ENCODE measurements around the gene IGIP.

DNA sequence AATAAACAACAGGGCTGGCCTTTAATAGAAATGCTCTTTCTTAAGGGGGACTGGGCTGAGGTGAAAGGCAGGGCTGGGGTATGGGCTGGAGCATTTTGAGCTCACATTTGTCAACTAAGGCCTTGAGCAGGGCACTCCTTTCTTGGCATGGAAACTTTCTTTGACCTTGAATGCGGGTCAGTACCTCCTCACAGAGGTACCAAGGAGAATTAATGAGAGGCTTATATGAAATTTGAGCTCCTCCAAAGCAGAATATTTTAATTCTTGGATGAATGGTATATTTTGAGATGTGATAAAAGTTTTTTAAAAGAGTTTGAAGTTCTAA is 52.3 kb downstream of the IGIP start:
- TF ChIP-seq CTCF (IDR thresholded peaks at IDR 0.05) = no peak
- TF ChIP-seq POLR2A (IDR thresholded peaks at IDR 0.05) = no peak
